Panc1 (cell line): ENCODE data around the gene WDR35. TPM values are rescaled to one million over a fixed set of nuclear protein-coding genes. Genes with fewer than 3 reads are reported as not detected.
"Not testable (repeated sequence)": the region's sequence is repeated elsewhere in the genome, so short reads cannot be mapped to it uniquely, and the experiment has no call there.

Experiments used
- ATAC-seq: fragments of 200-7000 bp; cut with Tn5 transposase; 2 replicates; pipeline ENCODE4 v1.9.1; 2020; ENCODE audit warnings: mild to moderate bottlenecking, moderate library complexity
- BruUV-seq: library from RNA; stranded (reverse); fragments of 400-500 nt; replicated peaks from 2 replicates; lab custom pipeline; 2021; lab: Mats Ljungman, UMichigan
- CTCF ChIA-PET: fragments of 300-600 bp; sonication (Branson Sonifier 250); formaldehyde crosslinking; loops from one replicate; lab custom pipeline; 2022; ENCODE audit warnings: antibody characterized with exemption; lab: Charles Lee
- POLR2A ChIA-PET: fragments of 300-600 bp; sonication (Branson Sonifier 250); formaldehyde crosslinking; loops from one replicate; lab custom pipeline; 2022; ENCODE audit warnings: antibody characterized with exemption; lab: Charles Lee
- DNase-seq: peaks from one replicate; pipeline ENCODE4 v3.0.0-alpha.2; 2010; ENCODE audit warnings: low read depth, low spot score
- H3K27ac ChIP-seq: 2 replicates; pipeline ENCODE4 v1.5.1; 2011; ENCODE audit warnings: mild to moderate bottlenecking, low read length, inconsistent platforms
- H3K27me3 ChIP-seq: fragments of 200-500 bp; sonication (Bioruptor generic); 2 replicates; pipeline ENCODE4 v1.6.0; 2014; ENCODE audit warnings: low read length, inconsistent platforms; ENCODE audit not compliant: control insufficient read depth, insufficient read depth
- H3K36me3 ChIP-seq: fragments of 200-500 bp; sonication (Bioruptor generic); 2 replicates; pipeline ENCODE4 v1.5.1; 2014; ENCODE audit warnings: inconsistent platforms, mild to moderate bottlenecking, low read length, moderate library complexity; ENCODE audit not compliant: control insufficient read depth, insufficient read depth
- H3K4me1 ChIP-seq: 2 replicates; pipeline ENCODE4 v1.5.1; 2011; ENCODE audit warnings: inconsistent platforms, mild to moderate bottlenecking, low read length, moderate library complexity; ENCODE audit not compliant: control insufficient read depth, insufficient read depth
- H3K4me3 ChIP-seq, 2 experiments: 2 replicates each; pipeline ENCODE4 v1.5.1; 2011 to 2012; ENCODE audit warnings: low read depth in 2 of 2, low read length in 2 of 2, mild to moderate bottlenecking in 2 of 2, inconsistent platforms in 1 of 2, moderate library complexity in 1 of 2
- H3K9me3 ChIP-seq: fragments of 200-500 bp; sonication (Bioruptor generic); 2 replicates; pipeline ENCODE4 v1.5.1; 2014; ENCODE audit warnings: low read depth, mild to moderate bottlenecking, inconsistent platforms, low read length, moderate library complexity; ENCODE audit not compliant: control insufficient read depth, insufficient read depth
- POLR2AphosphoS5 ChIP-seq: IDR thresholded peaks from 2 replicates; pipeline ENCODE4 v1.6.1; 2012; ENCODE audit warnings: mild to moderate bottlenecking, low read depth, low read length, moderate library complexity
- REST ChIP-seq, 2 experiments: IDR thresholded peaks; 2 replicates each; pipeline ENCODE4 v1.6.1; 2011 to 2012; ENCODE audit warnings: low read depth in 2 of 2, control low read depth in 1 of 2, low read length in 1 of 2, mild to moderate bottlenecking in 1 of 2, moderate library complexity in 1 of 2; ENCODE audit not compliant: insufficient read depth in 1 of 2
- SIN3A ChIP-seq: IDR thresholded peaks from 2 replicates; pipeline ENCODE4 v1.6.1; 2012; ENCODE audit warnings: low read depth, mild to moderate bottlenecking, low read length, moderate library complexity, borderline replicate concordance; ENCODE audit not compliant: insufficient read depth
- TCF7L2 ChIP-seq: IDR thresholded peaks from 2 replicates; pipeline ENCODE4 v1.6.1; 2011; ENCODE audit warnings: mild to moderate bottlenecking, low read depth, low read length, inconsistent platforms
- in situ Hi-C: cut with HindIII; loops from 2 replicates; pipeline ENCODE4 v1.10.0; 2016; ENCODE audit warnings: low sequenced_read_pairs, low pct_unique_long_range_greater_than_20kb
- intact Hi-C: fragments of 100-400 bp; cut with micrococcal nuclease; formaldehyde crosslinking; loops from one replicate; pipeline ENCODE4 v1.10.0; 2022; ENCODE audit not compliant: unreplicated experiment
- total RNA-seq: library from RNA; stranded (reverse); gene quantifications from one replicate; pipeline ENCODE4 v1.2.1, GENCODE V29; 2021; ENCODE audit not compliant: unreplicated experiment
- TF ChIP-seq, protein P1 (sequence below): fragments of 450-650 bp; IDR thresholded peaks from 2 replicates; pipeline ENCODE4 v1.5.1; 2017; ENCODE audit warnings: mild to moderate bottlenecking

Gene WDR35
- total RNA-seq, 1 experiment from 2014 or later = 13.8 TPM

DNA sequence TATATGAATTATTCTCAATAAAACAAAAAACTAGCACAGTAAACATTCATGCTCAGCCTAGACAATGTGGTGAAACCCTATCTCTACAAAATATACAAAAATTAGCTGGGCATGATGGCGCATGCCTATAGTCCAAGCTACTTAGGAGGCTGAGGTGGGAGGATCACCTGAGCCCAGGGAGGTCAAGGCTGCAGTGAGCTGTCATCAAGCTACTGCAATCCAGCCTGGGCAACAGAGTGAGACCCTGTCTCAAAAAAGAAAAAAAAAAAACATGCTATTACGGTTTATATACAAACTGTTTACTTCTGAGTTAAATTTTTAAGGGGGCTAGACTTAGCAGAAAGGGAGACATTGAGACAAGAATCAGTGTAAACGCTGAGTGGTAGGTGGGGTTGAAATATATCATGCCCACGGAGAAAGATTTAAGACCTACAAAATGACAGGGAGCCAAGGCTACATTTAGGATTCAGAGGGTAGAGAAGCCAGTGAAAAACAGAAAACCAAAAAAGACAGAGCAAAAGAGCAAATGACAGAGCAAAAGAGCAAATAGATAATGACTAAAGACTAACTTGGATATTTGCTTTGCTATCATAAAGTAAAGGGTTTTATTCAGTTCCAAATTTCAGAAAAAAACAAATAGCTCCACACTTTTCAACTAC, 95.6 kb downstream of the WDR35 start:
- no peaks in the 10 kb centered on the region for H3K9me3 ChIP-seq
- ChIA-PET POLR2A (interaction anchor here (0.7 kb wide), 1 partner anchor 361 kb away, joined by 3 read pairs; no protein-coding TSS in a partner anchor), CTCF (no interaction called here)
- intact Hi-C loops = no loop called here
- DNase-seq = no peak
- H3K4me3 ChIP-seq = no peak overlapping the region
- H3K36me3 ChIP-seq = peaks cover 8% of the 10 kb centered on the region; the same call in 1 of the 2 replicates
- BruUV-seq = no TSS peak
- TF ChIP-seq POLR2AphosphoS5 (no peak), SIN3A (no peak), REST (IDR thresholded peaks at IDR 0.05; ENCODE audit: insufficient read depth in 1 of 2, low read depth in 2 of 2, low read length in 1 of 2) (no peak), TCF7L2 (no peak)
- TF ChIP-seq, protein P1, sequence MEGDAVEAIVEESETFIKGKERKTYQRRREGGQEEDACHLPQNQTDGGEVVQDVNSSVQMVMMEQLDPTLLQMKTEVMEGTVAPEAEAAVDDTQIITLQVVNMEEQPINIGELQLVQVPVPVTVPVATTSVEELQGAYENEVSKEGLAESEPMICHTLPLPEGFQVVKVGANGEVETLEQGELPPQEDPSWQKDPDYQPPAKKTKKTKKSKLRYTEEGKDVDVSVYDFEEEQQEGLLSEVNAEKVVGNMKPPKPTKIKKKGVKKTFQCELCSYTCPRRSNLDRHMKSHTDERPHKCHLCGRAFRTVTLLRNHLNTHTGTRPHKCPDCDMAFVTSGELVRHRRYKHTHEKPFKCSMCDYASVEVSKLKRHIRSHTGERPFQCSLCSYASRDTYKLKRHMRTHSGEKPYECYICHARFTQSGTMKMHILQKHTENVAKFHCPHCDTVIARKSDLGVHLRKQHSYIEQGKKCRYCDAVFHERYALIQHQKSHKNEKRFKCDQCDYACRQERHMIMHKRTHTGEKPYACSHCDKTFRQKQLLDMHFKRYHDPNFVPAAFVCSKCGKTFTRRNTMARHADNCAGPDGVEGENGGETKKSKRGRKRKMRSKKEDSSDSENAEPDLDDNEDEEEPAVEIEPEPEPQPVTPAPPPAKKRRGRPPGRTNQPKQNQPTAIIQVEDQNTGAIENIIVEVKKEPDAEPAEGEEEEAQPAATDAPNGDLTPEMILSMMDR = no peak
- H3K27ac ChIP-seq = no peak overlapping the region
- H3K27me3 ChIP-seq = no peaks in the 10 kb centered on the region
- in situ Hi-C loops = no loop called here
- ATAC-seq = no peak
- peaks cover 30% of the 10 kb centered on the region for H3K4me1 ChIP-seq

DNA sequence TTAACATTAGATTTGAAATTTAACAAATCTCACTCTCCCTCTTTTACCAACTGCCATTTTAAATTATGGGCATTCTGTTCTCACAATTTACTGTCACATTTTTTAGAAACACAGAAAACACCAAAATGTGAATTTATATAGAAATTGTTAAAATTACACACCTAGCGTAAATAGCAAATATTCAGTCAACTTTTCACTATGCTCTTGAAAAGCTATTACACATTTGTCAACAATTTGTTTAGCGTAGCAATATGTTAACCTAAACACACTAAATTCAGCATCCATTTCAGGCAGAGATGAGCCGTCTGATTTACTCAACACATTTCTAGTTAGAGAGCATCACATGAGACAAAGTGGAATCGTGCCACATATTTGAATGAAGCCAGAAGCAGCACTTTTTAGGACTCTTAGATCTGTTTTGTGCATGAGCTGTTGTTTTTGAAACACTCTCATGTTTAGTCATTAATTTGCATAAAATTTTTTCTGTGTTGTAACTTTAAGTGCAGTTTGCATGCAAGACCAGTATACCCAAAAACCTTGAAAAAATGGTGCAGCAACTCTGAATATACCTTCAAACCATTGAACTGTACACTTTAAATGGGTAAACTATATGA, 96.3 kb downstream of the WDR35 start:
- Histone ChIP-seq H3K27me3 (no peaks in the 10 kb centered on the region), H3K9me3 (no peaks in the 10 kb centered on the region), H3K4me3 (no peak overlapping the region), H3K27ac (no peak overlapping the region), H3K4me1 (peaks cover 23% of the 10 kb centered on the region), H3K36me3 (peaks cover 8% of the 10 kb centered on the region; the same call in 1 of the 2 replicates)
- no TSS peak for BruUV-seq
- ATAC-seq (no peak), DNase-seq (no peak)
- in situ Hi-C loops (no loop called here), intact Hi-C loops (no loop called here)
- ChIA-PET CTCF (no interaction called here), POLR2A (no interaction called here)
- TF ChIP-seq SIN3A = no peak

DNA sequence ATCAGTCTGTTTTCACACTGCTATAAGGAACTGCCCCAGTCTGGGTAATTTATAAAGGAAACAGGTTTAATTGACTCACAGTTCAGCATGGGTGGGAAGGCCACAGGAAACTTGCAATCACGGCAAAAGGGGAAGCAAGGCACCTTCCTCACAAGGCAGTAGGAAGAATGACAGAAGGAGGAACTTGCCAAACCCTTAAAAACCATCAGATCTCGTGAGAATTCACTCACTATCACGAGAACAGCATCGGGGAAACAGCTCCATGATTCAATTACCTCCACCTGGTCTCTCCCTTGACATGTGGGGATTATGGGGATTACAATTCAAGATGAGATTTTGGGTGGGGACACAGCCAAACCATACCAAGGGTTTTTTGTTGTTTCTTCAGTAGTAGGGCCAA, 97.9 kb downstream of the WDR35 start:
- H3K9me3 ChIP-seq, H3K27me3 ChIP-seq, in situ Hi-C loops, intact Hi-C loops, H3K36me3 ChIP-seq, BruUV-seq, H3K4me3 ChIP-seq, DNase-seq, CTCF ChIA-PET, POLR2A ChIA-PET, ATAC-seq, H3K4me1 ChIP-seq, H3K27ac ChIP-seq: not testable (repeated sequence)
